Adipocyte (in vitro differentiated cells): Measurements from ENCODE around the gene AGK.

Experiments used
- DNase-seq: peaks from one replicate; pipeline ENCODE4 v3.0.0-alpha.2; 2015; ENCODE audit warnings: low read depth
- H3K27me3 ChIP-seq: replicated peaks from 2 replicates; pipeline ENCODE4 v1.7.0; 2013; ENCODE audit warnings: mild to moderate bottlenecking, low read length, moderate library complexity; ENCODE audit not compliant: control insufficient read depth, insufficient read depth
- H3K36me3 ChIP-seq: 2 replicates; pipeline ENCODE4 v1.7.0; 2013; ENCODE audit warnings: low read length, mild to moderate bottlenecking, moderate library complexity; ENCODE audit not compliant: control insufficient read depth, insufficient read depth, severe bottlenecking
- H3K4me1 ChIP-seq: 2 replicates; pipeline ENCODE4 v1.7.0; 2013; ENCODE audit warnings: mild to moderate bottlenecking, low read length, moderate library complexity; ENCODE audit not compliant: control insufficient read depth, insufficient read depth
- H3K4me3 ChIP-seq: 2 replicates; pipeline ENCODE4 v1.7.0; 2013; ENCODE audit warnings: mild to moderate bottlenecking, low read length, moderate library complexity
- H3K9ac ChIP-seq: 2 replicates; pipeline ENCODE4 v1.7.0; 2013; ENCODE audit warnings: mild to moderate bottlenecking, low read length, moderate library complexity
- H3K9me3 ChIP-seq: 2 replicates; pipeline ENCODE4 v1.7.0; 2013; ENCODE audit warnings: mild to moderate bottlenecking, low read length, moderate library complexity; ENCODE audit not compliant: control insufficient read depth

Gene AGK

GRCh38 chr7:141671705-141672496, 120.7 kb downstream of the AGK start:
- Histone ChIP-seq H3K27me3 (no peaks in the 10 kb centered on the region), H3K4me1 (peaks cover 16% of the 10 kb centered on the region), H3K4me3 (no peak overlapping the region), H3K36me3 (peaks cover 6% of the 10 kb centered on the region), H3K9ac (no peak overlapping the region), H3K9me3 (no peaks in the 10 kb centered on the region)
- DNase-seq: peak; percentile 10

DNA sequence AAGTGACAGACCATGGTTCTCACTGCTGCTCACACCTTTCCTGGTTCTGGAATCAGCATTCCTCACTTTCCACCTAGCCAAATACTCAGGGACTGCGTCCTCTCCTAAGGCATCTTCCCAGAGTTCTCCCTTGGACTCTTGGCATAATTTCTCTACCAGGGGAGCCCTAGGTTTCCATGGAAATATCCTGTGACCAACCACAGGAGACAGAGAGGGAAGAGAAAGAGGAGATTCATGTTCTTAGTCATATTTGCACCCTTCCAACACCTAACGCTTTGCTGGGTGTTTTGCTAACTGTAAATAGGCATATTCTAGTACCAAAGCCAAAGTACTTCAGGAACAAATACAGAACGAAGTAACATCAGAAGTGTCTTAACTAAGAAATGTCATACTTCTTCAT, 122.1 kb downstream of the AGK start:
- Histone ChIP-seq H3K4me1 (peaks cover 17% of the 10 kb centered on the region), H3K27me3 (no peaks in the 10 kb centered on the region), H3K36me3 (peaks cover 6% of the 10 kb centered on the region), H3K9ac (no peak overlapping the region), H3K9me3 (no peaks in the 10 kb centered on the region), H3K4me3 (no peak overlapping the region)
- DNase-seq: no peak

DNA sequence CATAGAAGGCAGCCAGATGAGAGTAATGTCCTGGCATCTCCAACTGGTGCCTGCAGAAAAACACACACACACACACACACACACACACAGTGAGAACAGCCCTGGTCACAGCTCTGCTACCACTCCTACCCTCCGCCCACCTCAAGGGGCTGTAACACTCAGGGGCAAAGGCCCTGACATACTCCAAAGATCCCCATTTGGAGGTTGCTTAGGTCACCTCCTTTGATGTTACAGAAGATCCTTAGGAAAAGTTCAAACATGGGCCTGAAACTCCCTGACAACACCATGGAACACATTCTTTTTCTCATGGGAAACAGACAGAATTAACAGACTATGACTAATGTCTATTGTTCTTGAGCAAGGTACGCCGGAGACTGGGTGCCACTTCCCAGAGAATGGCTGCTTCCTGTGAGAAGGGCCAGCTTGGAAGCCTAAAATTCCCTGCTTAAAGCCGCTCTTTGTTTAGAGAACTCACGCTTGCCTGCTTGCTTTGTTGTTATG, 123.0 kb downstream of the AGK start:
- DNase-seq: no peak
- H3K27me3 ChIP-seq: no peaks in the 10 kb centered on the region
- H3K4me1 ChIP-seq: peaks cover 17% of the 10 kb centered on the region
- no peak overlapping the region for H3K9ac ChIP-seq
- no peak overlapping the region for H3K4me3 ChIP-seq
- H3K9me3 ChIP-seq: no peaks in the 10 kb centered on the region
- peaks cover 6% of the 10 kb centered on the region for H3K36me3 ChIP-seq

DNA sequence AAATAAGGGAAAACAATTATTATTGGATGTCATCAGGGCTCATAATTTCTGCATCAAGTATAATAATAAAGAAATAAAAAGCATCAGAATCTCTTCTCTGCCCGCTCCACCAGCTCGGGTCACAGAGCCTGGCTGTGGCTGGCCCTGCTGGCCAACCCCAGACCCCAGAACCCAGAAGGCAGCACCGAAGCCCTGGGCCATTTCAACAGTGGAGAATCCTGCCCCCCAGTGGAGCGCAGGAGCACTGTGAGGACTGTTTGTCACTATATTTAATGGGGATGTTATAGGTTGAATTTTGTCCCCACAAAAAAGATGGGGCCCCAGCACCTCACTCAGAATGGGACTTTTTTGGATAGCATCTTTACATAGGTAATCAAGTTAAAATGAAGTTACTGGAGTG, 123.5 kb downstream of the AGK start:
- Histone ChIP-seq H3K4me3 (no peak overlapping the region), H3K27me3 (no peaks in the 10 kb centered on the region), H3K4me1 (peaks cover 17% of the 10 kb centered on the region), H3K36me3 (peaks cover 6% of the 10 kb centered on the region), H3K9me3 (no peaks in the 10 kb centered on the region), H3K9ac (no peak overlapping the region)
- DNase-seq: no peak

- Histone ChIP-seq H3K9ac (no peak overlapping the region), H3K4me1 (peaks cover 17% of the 10 kb centered on the region)
These were observed 124.4 kb downstream of the AGK start for GRCh38 chr7:141675436-141676215.

DNA sequence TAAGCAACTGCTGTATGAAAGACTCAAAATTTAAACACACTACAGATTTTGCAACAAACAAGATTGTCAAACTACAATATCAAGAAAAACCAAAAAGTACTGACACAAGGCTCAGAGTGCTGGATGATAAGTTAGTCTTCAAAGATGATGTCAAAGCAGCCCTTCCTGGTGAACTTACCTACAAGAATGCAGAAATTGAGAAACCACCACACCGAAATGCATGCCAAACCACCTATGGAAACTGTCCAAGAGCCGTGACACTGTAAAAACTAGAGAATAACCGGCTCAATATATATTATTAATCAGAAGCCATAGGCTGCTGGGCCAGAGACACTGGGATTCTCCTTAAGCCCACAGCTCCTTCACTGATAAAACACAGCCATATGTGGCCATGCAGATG, 125.4 kb downstream of the AGK start:
- Histone ChIP-seq H3K27me3 (no peaks in the 10 kb centered on the region), H3K9ac (no peak overlapping the region), H3K4me3 (no peak overlapping the region), H3K9me3 (no peaks in the 10 kb centered on the region), H3K4me1 (peaks cover 17% of the 10 kb centered on the region), H3K36me3 (peaks cover 3% of the 10 kb centered on the region)
- no peak for DNase-seq

More at GRCh38 chr7:141675436-141676215, 124.4 kb downstream of the AGK start:
- Histone ChIP-seq H3K36me3 (peaks cover 3% of the 10 kb centered on the region), H3K4me3 (no peak overlapping the region), H3K9me3 (no peaks in the 10 kb centered on the region), H3K27me3 (no peaks in the 10 kb centered on the region)
- DNase-seq: no peak

- Histone ChIP-seq H3K4me1 (peaks cover 7% of the 10 kb centered on the region), H3K9ac (no peak overlapping the region), H3K36me3 (no peaks in the 10 kb centered on the region), H3K27me3 (no peaks in the 10 kb centered on the region), H3K9me3 (no peaks in the 10 kb centered on the region), H3K4me3 (no peak overlapping the region)
- DNase-seq: no peak
These were observed 127.8 kb downstream of the AGK start for GRCh38 chr7:141679014-141679413.

- Histone ChIP-seq H3K4me3 (no peak overlapping the region), H3K4me1 (peaks cover 24% of the 10 kb centered on the region), H3K9ac (no peak overlapping the region), H3K9me3 (no peaks in the 10 kb centered on the region), H3K27me3 (no peaks in the 10 kb centered on the region), H3K36me3 (peaks cover 4% of the 10 kb centered on the region)
- no peak for DNase-seq
These were observed 134.2 kb downstream of the AGK start for GRCh38 chr7:141685285-141686023.

- H3K36me3 ChIP-seq: peaks cover 4% of the 10 kb centered on the region
- peaks cover 24% of the 10 kb centered on the region for H3K4me1 ChIP-seq
- no peaks in the 10 kb centered on the region for H3K27me3 ChIP-seq
- H3K9ac ChIP-seq: no peak overlapping the region
- peak overlapping the region; percentile 53 for H3K4me3 ChIP-seq
- no peak for DNase-seq
- no peaks in the 10 kb centered on the region for H3K9me3 ChIP-seq
These were observed 134.9 kb downstream of the AGK start for GRCh38 chr7:141686074-141686473.

GRCh38 chr7:141686670-141687069, 135.5 kb downstream of the AGK start:
- peak overlapping the region; percentile 53 for H3K4me3 ChIP-seq
- H3K9me3 ChIP-seq: no peaks in the 10 kb centered on the region
- DNase-seq: no peak
- H3K4me1 ChIP-seq: peaks cover 24% of the 10 kb centered on the region
- H3K36me3 ChIP-seq: peaks cover 4% of the 10 kb centered on the region
- H3K9ac ChIP-seq: peak overlapping the region; percentile 51
- H3K27me3 ChIP-seq: no peaks in the 10 kb centered on the region

GRCh38 chr7:141688043-141688442, 136.8 kb downstream of the AGK start:
- no peak overlapping the region for H3K9ac ChIP-seq
- DNase-seq: no peak
- H3K9me3 ChIP-seq: no peaks in the 10 kb centered on the region
- peaks cover 24% of the 10 kb centered on the region for H3K4me1 ChIP-seq
- peaks cover 4% of the 10 kb centered on the region for H3K36me3 ChIP-seq
- H3K4me3 ChIP-seq: no peak overlapping the region
- H3K27me3 ChIP-seq: no peaks in the 10 kb centered on the region
